ENCODE measurements around the gene PTGR3. TPM values are rescaled to one million over a fixed set of nuclear protein-coding genes. Genes with fewer than 3 reads are reported as not detected.
A peak's percentile ranks its signal among the peaks of the same experiment; 100 is the strongest.

Gene PTGR3
- total RNA-seq, 3 donors from 2014 or later (not counting 1 experiment from before 2014, with no cell fraction given), result 27.4 to 29.4 (median 28.5) TPM

GRCh38 chr18:75201282-75202270 is 7.4 kb downstream of the PTGR3 start:
- peaks cover 3% of the 10 kb centered on the region for H3K27me3 ChIP-seq (ENCODE audit: control insufficient read depth, insufficient read depth, low read length)
- ATAC-seq (no peak), DNase-seq (no peak)
- 98% methylated on average over 18 of the region's 18 CpGs for WGBS (ENCODE audit: insufficient coverage)
- H3K36me3 Mint-ChIP-seq, result peaks cover 5% of the 10 kb centered on the region
- H3K9me3 Mint-ChIP-seq, result no peaks in the 10 kb centered on the region
- H3K4me1 ChIP-seq (ENCODE audit: control insufficient read depth, insufficient read depth, low read length), result peaks cover 20% of the 10 kb centered on the region
- no peak overlapping the region for H3K4me3 ChIP-seq (ENCODE audit: low read length)
- H3K4me1 Mint-ChIP-seq, result peaks cover 26 to 28% of the 10 kb centered on the region in 2 donors
- intact Hi-C loops (cut with micrococcal nuclease), result loop anchor here (10.0 kb wide), 1 partner anchor 163 kb away; no protein-coding TSS in a partner anchor
- no peak overlapping the region for H3K27ac ChIP-seq (ENCODE audit: low read length)
- H3K4me3 Mint-ChIP-seq, result no peak overlapping the region
- H3K9me3 ChIP-seq (ENCODE audit: control insufficient read depth, insufficient read depth, low read length), result no peaks in the 10 kb centered on the region
- H3K36me3 ChIP-seq (ENCODE audit: control insufficient read depth, insufficient read depth, low read length), result peaks cover 13% of the 10 kb centered on the region
- H3K27me3 Mint-ChIP-seq (ENCODE audit: low read depth in 2 of 2), result peaks cover 3 to 12% of the 10 kb centered on the region in 2 donors
- no peak for TF ChIP-seq CTCF (IDR thresholded peaks at IDR 0.05)
- no peak overlapping the region for H3K27ac Mint-ChIP-seq

- Histone ChIP-seq H3K27ac (ENCODE audit: low read length) (no peak overlapping the region), H3K4me1 (ENCODE audit: control insufficient read depth, insufficient read depth, low read length) (peaks cover 19% of the 10 kb centered on the region), H3K4me3 (ENCODE audit: low read length) (no peak overlapping the region), H3K9me3 (ENCODE audit: control insufficient read depth, insufficient read depth, low read length) (no peaks in the 10 kb centered on the region), H3K27me3 (ENCODE audit: control insufficient read depth, insufficient read depth, low read length) (peaks cover 3% of the 10 kb centered on the region), H3K36me3 (ENCODE audit: control insufficient read depth, insufficient read depth, low read length) (peaks cover 13% of the 10 kb centered on the region)
- no peak overlapping the region for H3K4me3 Mint-ChIP-seq
- WGBS (ENCODE audit: insufficient coverage), result 89% methylated on average over 4 of the region's 7 CpGs
- no peaks in the 10 kb centered on the region for H3K9me3 Mint-ChIP-seq
- peaks cover 3 to 7% of the 10 kb centered on the region in 2 donors for H3K27me3 Mint-ChIP-seq (ENCODE audit: low read depth in 2 of 2)
- peaks cover 5% of the 10 kb centered on the region for H3K36me3 Mint-ChIP-seq
- ATAC-seq, result no peak
- H3K27ac Mint-ChIP-seq, result no peak overlapping the region
- H3K4me1 Mint-ChIP-seq, result peaks cover 18 to 20% of the 10 kb centered on the region in 2 donors
- intact Hi-C loops (cut with micrococcal nuclease), result loop anchor here (10.0 kb wide), 1 partner anchor 164 kb away; no protein-coding TSS in a partner anchor
- DNase-seq, result no peak
- no peak for TF ChIP-seq CTCF (IDR thresholded peaks at IDR 0.05)
These were observed 8.2 kb downstream of the PTGR3 start for GRCh38 chr18:75200605-75201280.

- Mint-ChIP-seq H3K27me3 (ENCODE audit: low read depth in 2 of 2) (peaks cover 0 to under 1% of the 10 kb centered on the region in 2 donors), H3K9me3 (no peaks in the 10 kb centered on the region), H3K4me3 (no peak overlapping the region), H3K36me3 (peaks cover 5% of the 10 kb centered on the region), H3K27ac (peak overlapping the region in 1 of 2 donors; percentile 54), H3K4me1 (peaks cover 11 to 13% of the 10 kb centered on the region in 2 donors)
- intact Hi-C loops (cut with micrococcal nuclease), result loop anchor here (10.0 kb wide), 1 partner anchor 165 kb away; no protein-coding TSS in a partner anchor
- Histone ChIP-seq H3K27me3 (ENCODE audit: control insufficient read depth, insufficient read depth, low read length) (peaks cover under 1% of the 10 kb centered on the region), H3K27ac (ENCODE audit: low read length) (no peak overlapping the region), H3K36me3 (ENCODE audit: control insufficient read depth, insufficient read depth, low read length) (peaks cover 13% of the 10 kb centered on the region), H3K9me3 (ENCODE audit: control insufficient read depth, insufficient read depth, low read length) (no peaks in the 10 kb centered on the region), H3K4me1 (ENCODE audit: control insufficient read depth, insufficient read depth, low read length) (peaks cover 13% of the 10 kb centered on the region), H3K4me3 (ENCODE audit: low read length) (no peak overlapping the region)
- ATAC-seq (no peak), DNase-seq (no peak)
- WGBS (ENCODE audit: insufficient coverage), result 87% methylated on average over 13 of the region's 13 CpGs
- no peak for TF ChIP-seq CTCF (IDR thresholded peaks at IDR 0.05)
These were observed 8.9 kb downstream of the PTGR3 start for GRCh38 chr18:75200071-75200470.
